HepG2 (cell line): ENCODE measurements around the gene ST3GAL4. TPM values are rescaled to one million over a fixed set of nuclear protein-coding genes. Genes with fewer than 3 reads are reported as not detected.
"Not testable (repeated sequence)": the region's sequence is repeated elsewhere in the genome, so short reads cannot be mapped to it uniquely, and the experiment has no call there.

Source experiments
- ATAC-seq: fragments of 200-7000 bp; cut with Tn5 transposase; 3 replicates; pipeline ENCODE4 v1.9.1; 2020; ENCODE audit warnings: mild to moderate bottlenecking, moderate library complexity
- BruUV-seq: library from RNA; stranded (reverse); fragments of 400-500 nt; replicated peaks from 2 replicates; lab custom pipeline; 2021; lab: Mats Ljungman, UMichigan
- CTCF ChIA-PET: fragments of 300-600 bp; formaldehyde crosslinking; extraction: SDS; loops from one replicate; lab custom pipeline; 2021; ENCODE audit warnings: low total read pairs, inconsistent platforms, low intra/inter-chr PET ratio; lab: Yijun Ruan, JAX
- POLR2A ChIA-PET: fragments of 350-600 bp; sonication (Branson Sonifier 250); formaldehyde crosslinking; loops from one replicate; lab custom pipeline; 2020; ENCODE audit warnings: antibody characterized with exemption, inconsistent platforms; lab: Yijun Ruan, JAX
- DNase-seq: peaks from one replicate; pipeline ENCODE4 v3.0.0-alpha.2; 2015; ENCODE audit warnings: low spot score
- FAIRE-seq: peaks from 3 replicates; lab custom pipeline; 2011; peaks lifted over from hg19 to GRCh38; lab: Jason Lieb, UNC
- H2AFZ ChIP-seq: one replicate; pipeline ENCODE4 v1.6.1; 2011; ENCODE audit warnings: low read length, inconsistent platforms
- H3K27ac ChIP-seq: fragments of 300-600 bp; 3 replicates; pipeline ENCODE4 v1.8.0; 2011; ENCODE audit warnings: mixed run types, mild to moderate bottlenecking, mixed read lengths, low read length, inconsistent platforms; ENCODE audit not compliant: insufficient read depth; ENCODE audit errors: extremely low read length
- H3K27me3 ChIP-seq, 2 experiments: fragments of 200-600 bp in 1 of 2; 2 replicates in 1 of 2; 3 replicates in 1 of 2; pipeline versions ENCODE4 v1.6.0 to v1.8.0; 2011; ENCODE audit warnings: low read length in 2 of 2, mild to moderate bottlenecking in 2 of 2, moderate library complexity in 2 of 2, inconsistent platforms in 1 of 2; ENCODE audit not compliant: insufficient read depth in 2 of 2, control insufficient read depth in 1 of 2
- H3K36me3 ChIP-seq, 2 experiments: fragments of 200-600 bp in 1 of 2; replicated peaks in 1 of 2; 2 replicates in 1 of 2; 3 replicates in 1 of 2; pipeline versions ENCODE4 v1.5.1 to v1.8.0; 2011; ENCODE audit warnings: low read length in 2 of 2, inconsistent platforms in 1 of 2; ENCODE audit not compliant: insufficient read depth in 2 of 2, control insufficient read depth in 1 of 2
- H3K4me1 ChIP-seq: 2 replicates; pipeline ENCODE4 v1.5.1; 2012; ENCODE audit warnings: low read length, inconsistent platforms; ENCODE audit not compliant: insufficient read depth
- H3K4me2 ChIP-seq: 2 replicates; pipeline ENCODE4 v1.6.0; 2011; ENCODE audit warnings: low read depth, low read length, inconsistent platforms
- H3K4me3 ChIP-seq, 3 experiments: fragments of 200-600 bp in 1 of 3; sonication (generic), shearing (Covaris generic) in 1 of 3; replicated peaks in 1 of 3; 2 replicates each; pipeline ENCODE4 v1.5.1; 2011 to 2016; ENCODE audit warnings: low read length in 3 of 3, inconsistent platforms in 2 of 3, low read depth in 2 of 3, mild to moderate bottlenecking in 2 of 3, control low read depth in 1 of 3, mixed read lengths in 1 of 3; ENCODE audit not compliant: insufficient read depth in 1 of 3
- H3K79me2 ChIP-seq: one replicate; pipeline ENCODE4 v1.6.1; 2011; ENCODE audit warnings: low read length, inconsistent platforms; ENCODE audit not compliant: insufficient read depth
- H3K9ac ChIP-seq: 2 replicates; pipeline ENCODE4 v1.6.0; 2011; ENCODE audit warnings: mild to moderate bottlenecking, low read depth, low read length, inconsistent platforms; ENCODE audit not compliant: insufficient read depth
- H3K9me3 ChIP-seq: 2 replicates; pipeline ENCODE4 v1.5.1; 2012; ENCODE audit warnings: mild to moderate bottlenecking, low read length
- H4K20me1 ChIP-seq: 2 replicates; pipeline ENCODE4 v1.6.0; 2011; ENCODE audit warnings: inconsistent platforms, mild to moderate bottlenecking, low read length, moderate library complexity; ENCODE audit not compliant: insufficient read depth
- IRF2 ChIP-seq: IDR thresholded peaks from 2 replicates; pipeline ENCODE4 v1.6.1; 2018; ENCODE audit warnings: missing genetic modification reagents, missing compliant biosample characterization
- SMAD1 ChIP-seq: sonication (generic); formaldehyde crosslinking; IDR thresholded peaks from 2 replicates; pipeline ENCODE4 v1.4.0; 2020; ENCODE audit warnings: missing genetic modification reagents, low read depth, mild to moderate bottlenecking, borderline replicate concordance
- WGBS: methylation state at CpG from one replicate; pipeline ENCODE4 v1.1.6; 2017; ENCODE audit warnings: low lambda C conversion rate; 5-methylcytosine and 5-hydroxymethylcytosine counted together
- in situ Hi-C: cut with HindIII; loops from 2 replicates; pipeline ENCODE4 v1.10.0; 2017; ENCODE audit warnings: low pct_unique_long_range_greater_than_20kb; ENCODE audit not compliant: extremely low pct_ligation_motif_present
- intact Hi-C: fragments of 100-400 bp; cut with micrococcal nuclease; formaldehyde crosslinking; loops from one replicate; pipeline ENCODE4 v1.10.0; 2022; ENCODE audit not compliant: unreplicated experiment
- polyA plus RNA-seq, 8 experiments: library from polyadenylated mRNA; depleted of rRNA in 3 of 8; stranded (reverse) in 7 of 8; unstranded in 1 of 8; fragments of >200 nt; fragmentation: Illumina TruSeq in 4 of 8; extraction: Trizol in 4 of 8; gene quantifications; 2 replicates each; pipeline versions ENCODE4 v1.2.1 to v1.2.3, GENCODE V29; 2011 to 2016; ENCODE audit warnings: low read depth in 4 of 8, missing spikeins in 1 of 8, mixed read lengths in 1 of 8; ENCODE audit not compliant: insufficient read depth in 1 of 8
- total RNA-seq, 5 experiments: library from RNA; depleted of rRNA; stranded (reverse); fragments of >200 nt; fragmentation: Illumina TruSeq; extraction: Trizol; gene quantifications; 2 replicates each; pipeline ENCODE4 v1.2.3, GENCODE V29; 2016; ENCODE audit warnings: low read depth in 1 of 5

The ST3GAL4 gene
- total and polyA plus RNA-seq, 2 of the 13 experiments (the other 11 are each of a cell fraction or from before 2014, with no cell fraction given) = 9.1 to 13.3 TPM

DNA sequence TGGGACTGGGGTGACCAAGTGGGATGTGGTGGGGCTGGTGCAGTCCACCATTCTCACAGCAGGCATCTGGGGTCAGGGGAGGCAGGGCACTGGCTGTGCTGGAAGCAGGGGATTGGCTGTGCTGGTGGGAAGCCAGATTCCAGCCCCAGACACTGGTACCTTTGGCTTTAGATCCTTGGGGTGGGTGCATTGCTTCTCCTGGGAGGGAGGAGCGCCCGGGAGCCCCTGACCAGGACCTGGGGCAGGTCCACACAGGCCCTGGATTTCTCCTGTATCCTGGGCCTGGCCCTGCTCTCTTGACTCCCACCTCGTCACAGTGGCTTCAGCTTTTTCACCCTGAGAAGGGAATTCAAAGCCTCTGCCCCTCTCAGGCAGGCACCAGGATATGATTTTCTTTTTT, 38.5 kb downstream of the ST3GAL4 start:
- WGBS = 90% methylated on average over 3 of the region's 3 CpGs
- H3K4me3 ChIP-seq = no peak overlapping the region
- no peak overlapping the region for H3K4me2 ChIP-seq
- H3K27me3 ChIP-seq = no peaks in the 10 kb centered on the region
- H3K27ac ChIP-seq = no peak overlapping the region
- TF ChIP-seq SMAD1 (CRISPR knock-in tag) = no peak
- TF ChIP-seq IRF2 (CRISPR knock-in tag) = no peak
- CTCF ChIA-PET = no interaction called here
- in situ Hi-C loops = no loop called here
- no TSS peak for BruUV-seq
- H3K9me3 ChIP-seq = no peaks in the 10 kb centered on the region
- peaks cover 2% of the 10 kb centered on the region for H3K79me2 ChIP-seq
- POLR2A ChIA-PET = no interaction called here
- no peaks in the 10 kb centered on the region for H3K36me3 ChIP-seq
- FAIRE-seq (no peak), DNase-seq (no peak), ATAC-seq (no peak)
- H3K9ac ChIP-seq = no peak overlapping the region
- H2AFZ ChIP-seq = no peak overlapping the region
- H3K4me1 ChIP-seq = no peaks in the 10 kb centered on the region
- intact Hi-C loops = no loop called here
- no peaks in the 10 kb centered on the region for H4K20me1 ChIP-seq

DNA sequence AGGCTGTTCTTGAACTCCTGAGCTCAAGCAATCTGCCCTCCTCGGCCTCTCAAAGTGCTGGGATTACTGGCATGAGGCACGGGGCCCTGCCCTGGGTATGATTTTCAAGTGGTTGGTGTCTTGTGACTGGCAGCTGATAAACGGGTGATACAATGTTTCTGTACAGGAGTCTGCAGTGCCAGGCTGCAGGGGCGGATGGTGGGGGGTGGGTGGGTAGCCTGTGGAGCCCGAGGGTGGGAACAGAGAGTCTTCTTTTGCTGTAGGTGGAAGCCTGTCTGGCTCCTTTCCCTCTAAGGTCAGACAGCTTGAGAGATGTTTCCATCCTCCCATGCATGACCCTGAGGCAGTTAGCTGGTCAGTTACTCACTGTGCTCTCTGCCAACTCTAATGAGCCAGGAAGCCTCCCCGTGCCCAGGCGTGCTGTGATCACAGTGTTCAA, 39.2 kb downstream of the ST3GAL4 start:
- H3K4me1 ChIP-seq, H3K4me2 ChIP-seq, FAIRE-seq, H3K27ac ChIP-seq, ATAC-seq, H3K4me3 ChIP-seq, in situ Hi-C loops, CTCF ChIA-PET, H3K27me3 ChIP-seq, intact Hi-C loops, H3K36me3 ChIP-seq, H3K9ac ChIP-seq, H2AFZ ChIP-seq, H3K79me2 ChIP-seq, BruUV-seq, DNase-seq, H3K9me3 ChIP-seq, POLR2A ChIA-PET, H4K20me1 ChIP-seq: not testable (repeated sequence)
- WGBS = 95% methylated on average over 5 of the region's 7 CpGs

DNA sequence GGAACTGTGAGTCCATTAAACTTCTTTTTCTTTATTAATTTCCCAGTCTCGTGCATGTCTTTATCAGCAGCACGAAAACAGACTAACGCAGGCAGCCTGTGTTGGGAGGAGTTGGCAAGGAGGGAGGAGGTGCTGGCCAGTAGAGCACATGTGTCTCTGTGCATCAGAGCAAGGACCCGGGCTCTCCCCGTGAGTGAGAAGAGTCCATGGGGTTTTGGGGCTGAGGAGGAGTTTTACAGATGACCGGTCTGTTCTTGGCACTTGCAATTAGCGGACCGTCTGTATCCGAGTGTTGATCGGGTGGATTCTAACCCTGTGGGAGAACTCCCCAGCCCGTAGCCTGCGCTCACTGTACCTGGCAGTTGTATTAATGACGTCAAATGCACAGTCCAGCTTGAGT, 40.3 kb downstream of the ST3GAL4 start:
- FAIRE-seq, H3K9ac ChIP-seq, BruUV-seq, CTCF ChIA-PET, H3K4me3 ChIP-seq, H3K36me3 ChIP-seq, H3K4me1 ChIP-seq, H3K4me2 ChIP-seq, H4K20me1 ChIP-seq, DNase-seq, POLR2A ChIA-PET, intact Hi-C loops, in situ Hi-C loops, H3K79me2 ChIP-seq, H3K27me3 ChIP-seq, H2AFZ ChIP-seq, ATAC-seq, H3K9me3 ChIP-seq, H3K27ac ChIP-seq: not testable (repeated sequence)
- WGBS = 96% methylated on average over 5 of the region's 13 CpGs

GRCh38 chr11:126396266-126396665, 40.8 kb downstream of the ST3GAL4 start:
- H3K4me2 ChIP-seq, CTCF ChIA-PET, H3K36me3 ChIP-seq, H2AFZ ChIP-seq, BruUV-seq, H3K9ac ChIP-seq, H3K9me3 ChIP-seq, H3K27me3 ChIP-seq, H4K20me1 ChIP-seq, H3K27ac ChIP-seq, FAIRE-seq, DNase-seq, H3K4me3 ChIP-seq, ATAC-seq, POLR2A ChIA-PET, intact Hi-C loops, H3K79me2 ChIP-seq, H3K4me1 ChIP-seq, in situ Hi-C loops: not testable (repeated sequence)
- WGBS = 93% methylated on average over 12 of the region's 15 CpGs
